T-cell (primary cell): ENCODE results near the gene LYZL2. TPM values are rescaled to one million over a fixed set of nuclear protein-coding genes. Genes with fewer than 3 reads are reported as not detected.
A peak's percentile ranks its signal among the peaks of the same experiment; 100 is the strongest.

ENCODE experiments used
- ATAC-seq, 4 experiments: fragments of 200-7000 bp in 3 of 4; fragments of 150-1000 bp in 1 of 4; cut with Tn5 transposase; replicated peaks in 1 of 4; 1 replicate in 3 of 4; 2 replicates in 1 of 4; pipeline ENCODE4 v1.10.0; 2021; ENCODE audit warnings: moderate library complexity in 3 of 4, mild to moderate bottlenecking in 2 of 4, moderate number of reproducible peaks in 1 of 4
- CTCF ChIA-PET, 2 donors: fragments of 300-600 bp; sonication (Branson Sonifier 250); formaldehyde crosslinking; loops; one replicate each; lab custom pipeline; 2022; ENCODE audit warnings: antibody characterized with exemption in 2 of 2; lab: Charles Lee
- POLR2A ChIA-PET, 2 donors: fragments of 300-600 bp; sonication (Branson Sonifier 250); formaldehyde crosslinking; loops; one replicate each; lab custom pipeline; 2022; ENCODE audit warnings: antibody characterized with exemption in 2 of 2; lab: Charles Lee
- DNase-seq, 35 experiments: peaks; one replicate each; pipeline versions ENCODE4 v3.0.0 to v3.0.0-alpha.2; 2013 to 2023
- H3K27ac ChIP-seq: one replicate; pipeline ENCODE4 v1.5.1; 2013; ENCODE audit warnings: low read length
- H3K27me3 ChIP-seq, 2 experiments: replicated peaks in 1 of 2; 1 replicate in 1 of 2; 2 replicates in 1 of 2; pipeline versions ENCODE4 v1.6.1 to v1.7.0; 2013; ENCODE audit warnings: low read length in 1 of 2, mixed read lengths in 1 of 2; ENCODE audit not compliant: control insufficient read depth in 2 of 2, insufficient read depth in 2 of 2; ENCODE audit errors: extremely low read depth in 1 of 2
- H3K36me3 ChIP-seq, 2 donors: 1 replicate in 1 of 2; 2 replicates in 1 of 2; pipeline versions ENCODE4 v1.6.1 to v1.7.0; 2013; ENCODE audit warnings: low read length in 1 of 2; ENCODE audit not compliant: control insufficient read depth in 2 of 2, insufficient read depth in 1 of 2; ENCODE audit errors: extremely low read depth in 1 of 2
- H3K4me1 ChIP-seq, 2 experiments: 1 replicate in 1 of 2; 2 replicates in 1 of 2; pipeline versions ENCODE4 v1.6.1 to v1.7.0; 2013; ENCODE audit warnings: low read length in 2 of 2, mixed read lengths in 1 of 2; ENCODE audit not compliant: insufficient read depth in 2 of 2, control insufficient read depth in 1 of 2; ENCODE audit errors: extremely low read depth in 1 of 2
- H3K4me3 ChIP-seq, 2 donors: 1 replicate in 1 of 2; 2 replicates in 1 of 2; pipeline versions ENCODE4 v1.5.1 to v1.7.0; 2013; ENCODE audit warnings: mild to moderate bottlenecking in 2 of 2, low read length in 1 of 2, moderate library complexity in 1 of 2; ENCODE audit not compliant: control insufficient read depth in 1 of 2; ENCODE audit errors: extremely low read depth in 1 of 2
- H3K9me3 ChIP-seq: 2 replicates; pipeline ENCODE4 v1.7.0; 2013
- H3K27ac Mint-ChIP-seq, 2 donors: one replicate each; pipeline ENCODE4 v1.8.0; 2020 to 2021; ENCODE audit warnings: mild to moderate bottlenecking in 2 of 2, mixed read lengths in 2 of 2
- H3K27me3 Mint-ChIP-seq, 2 donors: one replicate each; pipeline ENCODE4 v1.8.0; 2021 to 2022; ENCODE audit warnings: mixed read lengths in 2 of 2
- H3K36me3 Mint-ChIP-seq: one replicate; pipeline ENCODE4 v1.8.0; 2021; ENCODE audit warnings: mixed read lengths
- H3K4me1 Mint-ChIP-seq, 3 donors: one replicate each; pipeline ENCODE4 v1.8.0; 2020 to 2022; ENCODE audit warnings: mixed read lengths in 3 of 3, mild to moderate bottlenecking in 1 of 3
- H3K4me3 Mint-ChIP-seq, 3 donors: one replicate each; pipeline ENCODE4 v1.8.0; 2020 to 2022; ENCODE audit warnings: mild to moderate bottlenecking in 3 of 3, mixed read lengths in 3 of 3, moderate library complexity in 3 of 3
- H3K9me3 Mint-ChIP-seq, 3 donors: one replicate each; pipeline ENCODE4 v1.8.0; 2020 to 2022; ENCODE audit warnings: mixed read lengths in 3 of 3
- WGBS: methylation state at CpG from one replicate; pipeline ENCODE4 v1.1.5; 2013; ENCODE audit warnings: missing lambda C conversion rate; ENCODE audit not compliant: insufficient coverage; 5-methylcytosine and 5-hydroxymethylcytosine counted together
- total RNA-seq, 35 experiments: library from RNA in 6 of 35; stranded (reverse) in 6 of 35; fragments of 120-200 nt in 1 of 35; gene quantifications; one replicate each; pipeline versions ENCODE4 v1.2.1 to v1.2.4 and lab custom pipeline; 2013 to 2026

The LYZL2 gene
- total RNA-seq, 5 donors from 2014 or later (not counting 1 experiment from before 2014, with no cell fraction given): not detected

DNA sequence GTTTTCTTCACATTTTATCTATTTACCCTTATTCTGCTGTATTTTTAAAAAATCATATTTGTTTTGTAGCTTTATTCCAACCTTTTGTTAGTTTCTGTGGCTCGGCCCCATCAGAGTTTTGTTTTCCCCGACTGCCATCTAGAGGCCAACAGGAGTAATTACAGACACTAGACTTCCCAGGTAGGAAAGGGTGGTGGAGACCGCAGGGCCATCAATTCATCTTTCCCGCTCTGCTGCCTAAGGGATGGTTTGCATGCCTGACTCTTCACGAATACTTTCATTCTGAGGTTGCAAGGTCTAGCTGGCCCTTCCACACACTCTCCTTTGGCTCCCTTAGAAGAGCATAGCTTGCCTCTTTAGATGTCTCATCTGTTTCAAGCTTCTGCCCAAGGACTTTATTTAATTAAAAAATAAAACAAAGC, 38.3 kb downstream of the LYZL2 start:
- no peaks in the 10 kb centered on the region for H3K36me3 ChIP-seq
- peaks cover 0 to 9% (median 2%) of the 10 kb centered on the region in 3 donors for H3K4me1 Mint-ChIP-seq
- CTCF ChIA-PET: interaction anchor here (0.5 to 2.1 kb wide), 44 partner anchors 9 to 593 kb away, joined by 3 to 44 read pairs (median 4); no protein-coding TSS in a partner anchor
- H3K4me1 ChIP-seq: no peaks in the 10 kb centered on the region
- H3K4me3 ChIP-seq: no peak overlapping the region
- H3K4me3 Mint-ChIP-seq: no peak overlapping the region
- WGBS: 6% methylated on average over 3 of the region's 5 CpGs
- H3K9me3 ChIP-seq: no peaks in the 10 kb centered on the region
- POLR2A ChIA-PET: interaction anchor here in 1 of 2 donors (0.5 to 0.6 kb wide), 2 partner anchors 59 to 115 kb away, joined by 3 read pairs; no protein-coding TSS in a partner anchor
- H3K27ac Mint-ChIP-seq: no peak overlapping the region
- H3K27me3 ChIP-seq: peaks cover 0 to 25% of the 10 kb centered on the region in 2 experiments
- peaks cover 11 to 16% of the 10 kb centered on the region in 2 donors for H3K27me3 Mint-ChIP-seq
- H3K9me3 Mint-ChIP-seq: no peaks in the 10 kb centered on the region
- H3K27ac ChIP-seq: no peak overlapping the region
- no peaks in the 10 kb centered on the region for H3K36me3 Mint-ChIP-seq
- DNase-seq (peak in 31 of 35 experiments; percentile 1 to 80 (median 16)), ATAC-seq (peak; percentile 50 to 67 (median 62))

DNA sequence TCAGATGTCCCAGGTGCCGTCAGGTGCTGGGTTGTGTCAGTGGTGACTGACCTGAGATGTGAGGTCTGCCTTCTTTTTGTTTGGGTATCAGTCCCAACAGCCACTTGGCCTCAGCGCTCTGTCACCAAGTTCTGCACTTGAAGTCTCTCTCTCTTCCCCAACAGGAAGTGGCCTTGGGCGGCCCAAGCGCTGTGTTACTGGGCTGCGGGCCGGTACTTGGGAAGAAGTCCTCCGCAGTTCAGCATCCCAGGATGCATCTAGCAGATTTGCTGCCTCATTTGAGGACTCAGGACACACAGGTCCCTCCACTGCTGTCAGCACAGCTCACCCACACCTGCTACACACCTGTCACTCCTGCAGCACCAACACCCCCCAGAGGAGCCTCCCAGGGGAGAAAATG, 40.1 kb downstream of the LYZL2 start:
- no peaks in the 10 kb centered on the region for H3K4me1 ChIP-seq
- H3K4me3 ChIP-seq: no peak overlapping the region
- H3K27me3 ChIP-seq: peaks cover 0 to 16% of the 10 kb centered on the region in 2 experiments
- POLR2A ChIA-PET: no interaction called here
- 50% methylated on average over 5 of the region's 7 CpGs for WGBS
- peaks cover 0 to 9% (median 2%) of the 10 kb centered on the region in 3 donors for H3K4me1 Mint-ChIP-seq
- CTCF ChIA-PET: interaction anchor here (0.6 to 1.0 kb wide), 6 partner anchors 14 to 1144 kb away, joined by 3 to 5 read pairs (median 4); no protein-coding TSS in a partner anchor
- ATAC-seq (peak in 1 of 4 experiments; percentile 44), DNase-seq (peak in 1 of 35 experiments; percentile 11)
- no peak overlapping the region for H3K27ac Mint-ChIP-seq
- H3K4me3 Mint-ChIP-seq: no peak overlapping the region
- H3K36me3 ChIP-seq: no peaks in the 10 kb centered on the region
- no peaks in the 10 kb centered on the region for H3K9me3 Mint-ChIP-seq
- H3K9me3 ChIP-seq: no peaks in the 10 kb centered on the region
- H3K27ac ChIP-seq: no peak overlapping the region
- H3K27me3 Mint-ChIP-seq: peaks cover 10 to 13% of the 10 kb centered on the region in 2 donors
- no peaks in the 10 kb centered on the region for H3K36me3 Mint-ChIP-seq

DNA sequence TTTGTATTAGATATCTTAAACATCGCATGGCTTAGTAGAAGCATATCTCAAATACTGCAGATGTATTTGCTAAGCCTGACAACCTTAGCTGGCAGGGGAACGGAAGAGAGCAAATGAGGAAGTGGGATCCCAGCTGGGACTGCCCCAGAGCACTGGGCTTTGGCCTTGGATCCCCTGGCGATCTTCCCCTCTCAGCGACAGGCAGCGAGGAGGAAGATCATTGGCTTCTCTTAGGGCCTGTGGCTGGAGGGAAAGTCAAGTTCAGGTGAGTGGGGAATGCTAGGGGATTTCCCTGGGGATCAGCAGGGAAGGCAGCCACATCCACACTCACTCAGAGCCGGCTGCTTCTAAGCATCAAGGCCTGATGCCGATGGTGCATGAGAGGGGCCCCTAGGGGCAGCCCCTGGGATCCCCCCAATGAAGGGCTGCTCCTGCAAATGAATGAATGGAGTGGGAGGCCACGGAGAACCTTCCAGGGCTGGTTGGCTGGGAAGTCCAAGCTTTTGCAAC, 42.0 kb downstream of the LYZL2 start:
- Mint-ChIP-seq H3K36me3 (no peaks in the 10 kb centered on the region), H3K9me3 (no peaks in the 10 kb centered on the region), H3K27ac (no peak overlapping the region), H3K4me1 (peaks cover 5 to 15% (median 11%) of the 10 kb centered on the region in 3 donors), H3K27me3 (peaks cover 6 to 8% of the 10 kb centered on the region in 2 donors), H3K4me3 (no peak overlapping the region)
- DNase-seq: peak in 2 of 35 experiments; percentile 5 to 39
- H3K4me1 ChIP-seq: peaks cover 0 to 8% of the 10 kb centered on the region in 2 experiments
- 71% methylated on average over 4 of the region's 8 CpGs for WGBS
- POLR2A ChIA-PET: no interaction called here
- no peak for ATAC-seq
- H3K9me3 ChIP-seq: no peaks in the 10 kb centered on the region
- H3K36me3 ChIP-seq: no peaks in the 10 kb centered on the region
- peaks cover 0 to 15% of the 10 kb centered on the region in 2 experiments for H3K27me3 ChIP-seq
- H3K27ac ChIP-seq: no peak overlapping the region
- H3K4me3 ChIP-seq: no peak overlapping the region
- CTCF ChIA-PET: no interaction called here

DNA sequence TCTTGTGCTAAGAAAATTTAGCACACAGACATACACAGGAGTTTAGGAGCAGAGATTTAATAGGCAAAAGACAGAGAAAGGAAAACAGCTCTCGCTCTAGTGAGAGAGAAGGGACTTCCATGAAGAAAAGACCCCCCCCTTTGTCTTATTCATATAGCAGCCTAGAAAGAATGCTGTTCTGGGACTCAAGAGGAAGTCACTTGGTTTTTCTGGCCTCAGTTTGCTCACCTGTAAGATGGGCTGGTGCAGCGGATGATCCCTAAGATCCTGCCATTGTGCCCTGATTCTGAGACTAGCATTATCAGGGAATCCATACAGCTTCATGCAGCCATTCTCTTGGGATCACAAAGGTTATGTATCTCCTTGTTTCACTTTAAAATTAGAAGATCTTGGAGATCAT, 42.7 kb downstream of the LYZL2 start:
- no peaks in the 10 kb centered on the region for H3K9me3 ChIP-seq
- no peak overlapping the region for H3K27ac ChIP-seq
- H3K4me1 Mint-ChIP-seq: peaks cover 5 to 15% (median 11%) of the 10 kb centered on the region in 3 donors
- 100% methylated on average over 1 of the region's 2 CpGs for WGBS
- ChIA-PET CTCF (interaction anchor here in 1 of 2 donors (0.6 to 0.7 kb wide), 2 partner anchors 182 to 1068 kb away, joined by 3 read pairs; no protein-coding TSS in a partner anchor), POLR2A (no interaction called here)
- H3K9me3 Mint-ChIP-seq: no peaks in the 10 kb centered on the region
- H3K4me3 Mint-ChIP-seq: no peak overlapping the region
- peaks cover 0 to 15% of the 10 kb centered on the region in 2 experiments for H3K27me3 ChIP-seq
- no peak overlapping the region for H3K4me3 ChIP-seq
- no peak for ATAC-seq
- no peak overlapping the region for H3K27ac Mint-ChIP-seq
- H3K4me1 ChIP-seq: peaks cover 0 to 8% of the 10 kb centered on the region in 2 experiments
- H3K36me3 ChIP-seq: no peaks in the 10 kb centered on the region
- no peak for DNase-seq
- H3K36me3 Mint-ChIP-seq: no peaks in the 10 kb centered on the region
- H3K27me3 Mint-ChIP-seq: peaks cover 3 to 8% of the 10 kb centered on the region in 2 donors

DNA sequence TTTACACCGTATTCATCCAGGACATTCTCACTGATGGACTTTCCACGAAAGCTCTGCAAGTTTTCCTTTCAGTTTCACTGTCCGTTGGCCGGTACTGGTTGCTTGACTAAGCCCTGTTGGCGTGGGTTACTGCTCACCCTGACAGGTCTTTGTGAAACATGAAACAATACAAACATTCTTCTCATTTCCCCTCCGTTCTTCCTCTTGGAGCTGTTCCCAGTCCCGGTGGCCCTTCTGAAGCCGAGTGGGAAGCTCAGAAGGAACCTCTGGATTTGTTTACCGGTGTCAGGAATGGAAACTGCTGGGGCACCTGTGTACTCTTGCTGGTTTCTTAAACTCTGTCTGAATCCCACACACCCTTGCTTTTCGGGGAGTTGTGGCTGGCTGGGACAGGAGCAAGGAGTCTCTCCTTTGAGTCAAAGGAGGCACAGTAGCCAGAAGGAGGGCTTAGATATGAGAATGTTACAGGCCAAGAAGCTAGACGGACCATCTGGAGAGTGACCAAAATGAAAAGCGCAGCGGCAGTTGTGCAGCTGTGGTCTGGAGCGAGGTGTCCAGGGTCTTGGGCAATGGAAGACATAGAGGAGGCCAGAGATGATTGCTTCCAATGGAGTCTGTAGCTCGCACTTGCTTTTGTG, 45.7 kb downstream of the LYZL2 start:
- Histone ChIP-seq H3K27ac (no peak overlapping the region), H3K9me3 (no peaks in the 10 kb centered on the region), H3K4me3 (peak overlapping the region in 1 of 2 donors; percentile 13), H3K27me3 (peaks cover 0 to 10% of the 10 kb centered on the region in 2 experiments), H3K4me1 (peaks cover 0 to 8% of the 10 kb centered on the region in 2 experiments), H3K36me3 (no peaks in the 10 kb centered on the region)
- H3K27ac Mint-ChIP-seq: no peak overlapping the region
- WGBS: 53% methylated on average over 12 of the region's 15 CpGs
- DNase-seq: peak in 2 of 35 experiments; percentile 9 to 10
- CTCF ChIA-PET: interaction anchor here (0.5 to 0.8 kb wide), 5 partner anchors 29 to 225 kb away, joined by 3 to 10 read pairs (median 3); no protein-coding TSS in a partner anchor
- POLR2A ChIA-PET: interaction anchor here in 1 of 2 donors (0.7 kb wide), 1 partner anchor 394 kb away, joined by 8 read pairs; no protein-coding TSS in a partner anchor
- H3K27me3 Mint-ChIP-seq: peaks cover 8 to 9% of the 10 kb centered on the region in 2 donors
- peaks cover 5 to 10% (median 5%) of the 10 kb centered on the region in 3 donors for H3K4me1 Mint-ChIP-seq
- peak overlapping the region; percentile 51 to 72 (median 56) for H3K4me3 Mint-ChIP-seq
- H3K36me3 Mint-ChIP-seq: no peaks in the 10 kb centered on the region
- no peaks in the 10 kb centered on the region for H3K9me3 Mint-ChIP-seq
- no peak for ATAC-seq

DNA sequence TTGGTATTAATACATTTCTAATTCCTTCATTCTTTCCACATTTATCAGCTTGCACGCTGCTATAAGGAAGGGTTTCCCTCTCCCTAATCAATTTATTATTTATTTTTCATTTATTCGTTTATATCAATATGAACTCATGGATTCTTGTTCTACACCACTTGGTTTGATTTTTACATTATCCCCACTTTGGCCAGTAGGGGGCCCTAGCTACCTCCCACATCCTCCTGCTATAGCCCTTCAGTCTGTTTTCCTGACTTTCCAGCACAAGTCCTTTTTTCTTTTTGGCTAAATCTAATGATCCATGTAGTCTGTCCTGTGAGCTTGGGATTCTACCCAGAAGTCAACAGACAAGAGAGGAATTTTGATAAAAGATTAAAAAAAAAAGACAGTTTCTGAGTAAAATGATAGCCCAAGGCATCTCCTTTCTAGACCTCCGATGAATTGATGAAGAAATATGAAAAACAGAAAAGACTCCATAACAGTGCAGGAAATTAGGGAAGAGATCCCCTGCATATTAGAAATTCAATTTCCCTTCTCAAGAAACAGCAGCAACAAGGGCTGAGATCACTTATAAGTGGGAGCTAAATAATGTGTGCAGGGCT, 47.7 kb downstream of the LYZL2 start:
- peaks cover 0 to 6% of the 10 kb centered on the region in 2 experiments for H3K27me3 ChIP-seq
- H3K27ac Mint-ChIP-seq: no peak overlapping the region
- peaks cover 0 to 8% of the 10 kb centered on the region in 2 experiments for H3K4me1 ChIP-seq
- POLR2A ChIA-PET: no interaction called here
- no peaks in the 10 kb centered on the region for H3K36me3 ChIP-seq
- ATAC-seq (no peak), DNase-seq (peak in 9 of 35 experiments; percentile 2 to 65 (median 8))
- peaks cover 5 to 10% (median 5%) of the 10 kb centered on the region in 3 donors for H3K4me1 Mint-ChIP-seq
- no peak overlapping the region for H3K4me3 Mint-ChIP-seq
- CTCF ChIA-PET: interaction anchor here (0.5 to 2.4 kb wide), 11 partner anchors 9 to 886 kb away, joined by 3 to 14 read pairs (median 3); no protein-coding TSS in a partner anchor
- H3K36me3 Mint-ChIP-seq: no peaks in the 10 kb centered on the region
- no peak overlapping the region for H3K27ac ChIP-seq
- H3K9me3 Mint-ChIP-seq: no peaks in the 10 kb centered on the region
- H3K27me3 Mint-ChIP-seq: peaks cover 4 to 9% of the 10 kb centered on the region in 2 donors
- WGBS: no CpG with 5 or more reads among the region's 3 CpGs
- no peaks in the 10 kb centered on the region for H3K9me3 ChIP-seq
- no peak overlapping the region for H3K4me3 ChIP-seq
